K562 (cell line): Measurements from ENCODE around the gene BRPF1. TPM values are rescaled to one million over a fixed set of nuclear protein-coding genes. Genes with fewer than 3 reads are reported as not detected.
A peak's percentile ranks its signal among the peaks of the same experiment; 100 is the strongest.

Experiments used
- ATAC-seq: fragments of 200-7000 bp; cut with Tn5 transposase; 3 replicates; pipeline ENCODE4 v1.9.1; 2020; ENCODE audit warnings: moderate library complexity
- BruUV-seq: library from RNA; stranded (reverse); fragments of 400-500 nt; replicated peaks from 2 replicates; lab custom pipeline; 2021; lab: Mats Ljungman, UMichigan
- CTCF ChIA-PET: fragments of 300-600 bp; formaldehyde crosslinking; extraction: SDS; loops from one replicate; lab custom pipeline; 2021; ENCODE audit warnings: low intra/inter-chr PET ratio; lab: Yijun Ruan, JAX
- POLR2A ChIA-PET: fragments of 300-600, 350-650 bp; sonication (Branson Sonifier 250); formaldehyde crosslinking; extraction: SDS; loops from one replicate; lab custom pipeline; 2021; ENCODE audit warnings: antibody characterized with exemption, inconsistent platforms; lab: Yijun Ruan, JAX
- DNase-seq, 4 experiments: peaks; one replicate each; pipeline versions ENCODE4 v3.0.0 to v3.0.0-alpha.2; 2011 to 2018; ENCODE audit warnings: low spot score in 3 of 4, mixed read lengths in 3 of 4; ENCODE audit errors: extremely low read depth in 1 of 4
- FAIRE-seq: peaks from 2 replicates; lab custom pipeline; 2011; peaks lifted over from hg19 to GRCh38; lab: Jason Lieb, UNC
- H2AFZ ChIP-seq: 2 replicates; pipeline ENCODE4 v1.6.0; 2011; ENCODE audit warnings: low read depth, low read length, control low read depth, inconsistent platforms
- H3K27ac ChIP-seq: fragments of 200-600 bp; 3 replicates; pipeline ENCODE4 v1.8.0; 2011; ENCODE audit warnings: low read depth, mild to moderate bottlenecking, control low read depth, inconsistent platforms, low read length, moderate library complexity, mixed read lengths; ENCODE audit errors: extremely low read depth
- H3K27me3 ChIP-seq, 2 experiments: fragments of 300-600 bp in 1 of 2; 2 replicates in 1 of 2; 3 replicates in 1 of 2; pipeline versions ENCODE4 v1.6.0 to v1.8.0; 2011; ENCODE audit warnings: inconsistent platforms in 2 of 2, low read length in 2 of 2, mild to moderate bottlenecking in 1 of 2, mixed read lengths in 1 of 2, moderate library complexity in 1 of 2; ENCODE audit not compliant: control insufficient read depth in 2 of 2, insufficient read depth in 2 of 2
- H3K36me3 ChIP-seq: fragments of 300-600 bp; 3 replicates; pipeline ENCODE4 v1.8.0; 2011; ENCODE audit warnings: mild to moderate bottlenecking, low read length, inconsistent platforms; ENCODE audit not compliant: control insufficient read depth, insufficient read depth
- H3K4me1 ChIP-seq, 2 experiments: fragments of 200-600 bp in 1 of 2; replicated peaks in 1 of 2; 2 replicates in 1 of 2; 3 replicates in 1 of 2; pipeline versions ENCODE4 v1.5.1 to v1.8.0; 2011; ENCODE audit warnings: inconsistent platforms in 2 of 2, low read length in 2 of 2, mild to moderate bottlenecking in 1 of 2, mixed read lengths in 1 of 2, moderate library complexity in 1 of 2; ENCODE audit not compliant: control insufficient read depth in 2 of 2, insufficient read depth in 2 of 2
- H3K4me2 ChIP-seq: 2 replicates; pipeline ENCODE4 v1.6.1; 2011; ENCODE audit warnings: low read length, control low read depth, inconsistent platforms, mixed read lengths; ENCODE audit not compliant: insufficient read depth
- H3K4me3 ChIP-seq: fragments of 200-600 bp; sonication (generic), shearing (Covaris generic); 2 replicates; pipeline ENCODE4 v1.5.1; 2016; ENCODE audit warnings: control low read depth, inconsistent platforms
- H3K79me2 ChIP-seq: fragments of 200-600 bp; 3 replicates; pipeline ENCODE4 v1.8.0; 2011; ENCODE audit warnings: low read length, inconsistent platforms; ENCODE audit not compliant: control insufficient read depth, insufficient read depth
- H3K9ac ChIP-seq, 2 experiments: 2 replicates each; pipeline versions ENCODE4 v1.6.0 to v1.6.1; 2011; ENCODE audit warnings: low read depth in 2 of 2, low read length in 2 of 2, control low read depth in 1 of 2, inconsistent platforms in 1 of 2, mild to moderate bottlenecking in 1 of 2, mixed read lengths in 1 of 2; ENCODE audit not compliant: insufficient read depth in 1 of 2
- H3K9me1 ChIP-seq: one replicate; pipeline ENCODE4 v1.6.0; 2011; ENCODE audit warnings: inconsistent platforms, mild to moderate bottlenecking, low read length, moderate library complexity; ENCODE audit not compliant: control insufficient read depth, insufficient read depth
- H3K9me3 ChIP-seq: replicated peaks from 2 replicates; pipeline ENCODE4 v1.5.1; 2011; ENCODE audit warnings: low read depth, low read length, inconsistent platforms; ENCODE audit not compliant: control insufficient read depth, insufficient read depth
- H4K20me1 ChIP-seq: replicated peaks from 2 replicates; pipeline ENCODE4 v1.6.1; 2011; ENCODE audit warnings: low read length, inconsistent platforms, mixed read lengths; ENCODE audit not compliant: control insufficient read depth, insufficient read depth
- ADNP ChIP-seq: fragments of 200-800 bp; sonication (Bioruptor generic); IDR thresholded peaks from 2 replicates; pipeline ENCODE4 v1.6.1; 2016; ENCODE audit warnings: missing genetic modification characterization, missing compliant biosample characterization
- CEBPG ChIP-seq, 3 experiments: fragments of 200-800 bp in 1 of 3; sonication (Bioruptor generic) in 1 of 3; sonication (generic) in 1 of 3; formaldehyde crosslinking in 1 of 3; IDR thresholded peaks in 2 of 3; conservative IDR thresholded peaks in 1 of 3; 2 replicates each; pipeline versions ENCODE4 v1.6.1 to v1.8.0; 2016 to 2022; ENCODE audit warnings: missing compliant biosample characterization in 2 of 3, missing genetic modification characterization in 2 of 3, mild to moderate bottlenecking in 1 of 3, missing genetic modification reagents in 1 of 3
- CTBP1 ChIP-seq: fragments of 450-650 bp; IDR thresholded peaks from 2 replicates; pipeline ENCODE4 v1.6.1; 2016; ENCODE audit warnings: borderline replicate concordance
- FOXJ2 ChIP-seq: fragments of 200-800 bp; sonication (Bioruptor generic); IDR thresholded peaks from 2 replicates; pipeline ENCODE4 v1.6.1; 2016; ENCODE audit warnings: missing genetic modification characterization, missing compliant biosample characterization
- MAX ChIP-seq: sonication (generic); formaldehyde crosslinking; IDR thresholded peaks from 2 replicates; pipeline ENCODE4 v1.9.0; 2022; ENCODE audit warnings: mild to moderate bottlenecking, missing genetic modification reagents
- MCM7 ChIP-seq, 2 experiments: fragments of 450-650 bp; IDR thresholded peaks; 2 replicates each; pipeline ENCODE4 v1.6.1; 2016 to 2018
- MTA2 ChIP-seq: fragments of 450-650 bp; IDR thresholded peaks from 2 replicates; pipeline ENCODE4 v1.6.1; 2016; ENCODE audit warnings: low read depth
- POLR2G ChIP-seq: fragments of 200-400 bp; formaldehyde crosslinking; IDR thresholded peaks from 2 replicates; pipeline ENCODE4 v1.6.1; 2017; ENCODE audit warnings: low read depth, mild to moderate bottlenecking, antibody characterized with exemption, low read length, moderate library complexity
- SMARCB1 ChIP-seq: IDR thresholded peaks from 2 replicates; pipeline ENCODE4 v1.6.1; 2011; ENCODE audit warnings: improper control_type of control experiment, low read depth; ENCODE audit not compliant: insufficient read length
- ZMIZ1 ChIP-seq, 2 experiments: fragments of 150-350 bp in 1 of 2; IDR thresholded peaks; 2 replicates each; pipeline ENCODE4 v1.6.1; 2012 to 2016; ENCODE audit warnings: low read depth in 2 of 2, low read length in 2 of 2, mild to moderate bottlenecking in 1 of 2, moderate library complexity in 1 of 2
- ZNF143 ChIP-seq: sonication (generic); formaldehyde crosslinking; IDR thresholded peaks from 2 replicates; pipeline ENCODE4 v1.9.0; 2022; ENCODE audit warnings: mild to moderate bottlenecking, missing genetic modification reagents
- WGBS: fragments of 100-300 bp; shearing (Covaris generic); methylation state at CpG from one replicate; pipeline ENCODE4 v1.1.6; 2016; ENCODE audit warnings: low coverage, mixed read lengths; ENCODE audit not compliant: insufficient coverage; ENCODE audit errors: missing lambda C conversion rate; 5-methylcytosine and 5-hydroxymethylcytosine counted together
- in situ Hi-C: fragments of 300-500 bp; cut with MboI; formaldehyde crosslinking; loops from 4 replicates; pipeline ENCODE4 v1.15.0; 2018; ENCODE audit warnings: inconsistent platforms, mixed read lengths
- intact Hi-C: fragments of 100-400 bp; cut with micrococcal nuclease; formaldehyde crosslinking; loops from 2 replicates; pipeline ENCODE4 v1.14.2; 2022
- polyA plus RNA-seq, 8 experiments: library from polyadenylated mRNA; depleted of rRNA in 4 of 8; stranded (reverse) in 5 of 8; unstranded in 3 of 8; fragments of >200 nt; fragmentation: Nextera tagmentation in 2 of 8; fragmentation: Illumina TruSeq in 1 of 8; extraction: Ambion mirVana in 2 of 8; extraction: Trizol in 1 of 8; gene quantifications; 2 replicates each; pipeline versions ENCODE4 v1.2.1 to v1.2.3, GENCODE V29; 2011 to 2014; ENCODE audit warnings: inconsistent platforms in 1 of 8, missing spikeins in 1 of 8
- total RNA-seq, 7 experiments: library from RNA; depleted of rRNA in 6 of 7; stranded (reverse); fragments of >200 nt in 6 of 7; fragmentation: Illumina TruSeq in 2 of 7; extraction: Trizol in 2 of 7; gene quantifications; 2 replicates each; pipeline versions ENCODE4 v1.2.1 to v1.2.3, GENCODE V29; 2011 to 2021; ENCODE audit warnings: low replicate concordance in 1 of 7

BRPF1 gene
- total and polyA plus RNA-seq, 9 of the 15 experiments (the other 6 are each of a cell fraction or from before 2014, with no cell fraction given), result 1.1 to 40.2 (median 23.5) TPM

- Histone ChIP-seq H4K20me1 (no peaks in the 10 kb centered on the region; the same call in 1 of the 2 replicates), H3K9ac (no peak overlapping the region), H3K79me2 (no peaks in the 10 kb centered on the region), H3K9me1 (no peaks in the 10 kb centered on the region), H3K36me3 (peaks cover 96% of the 10 kb centered on the region; the same call in 2 of the 3 replicates), H3K4me1 (peaks cover 20 to 26% of the 10 kb centered on the region in 2 experiments; a peak in 4 of 5 replicates), H3K27ac (no peak overlapping the region), H3K4me3 (no peak overlapping the region), H2AFZ (no peak overlapping the region), H3K4me2 (no peak overlapping the region), H3K9me3 (no peaks in the 10 kb centered on the region), H3K27me3 (no peaks in the 10 kb centered on the region)
- POLR2A ChIA-PET, result interaction anchor here (0.6 to 3.5 kb wide), 5 partner anchors 10 to 110 kb away, joined by 3 to 15 read pairs (median 4); partner anchors contain the start of gene MTMR14
- no peak for TF ChIP-seq CTBP1
- TF ChIP-seq POLR2G, result peak; percentile 34; the same call in 1 of the 2 replicates
- no TSS peak for BruUV-seq
- FAIRE-seq (no peak), DNase-seq (no peak), ATAC-seq (no peak)
- WGBS, result 98% methylated on average over 4 of the region's 5 CpGs
- intact Hi-C loops (no loop called here), in situ Hi-C loops (no loop called here)
- CTCF ChIA-PET, result no interaction called here
These were observed 42.6 kb upstream of the BRPF1 start for GRCh38 chr3:9688961-9689360.

GRCh38 chr3:9689757-9690156 lies 41.8 kb upstream of the BRPF1 start:
- Histone ChIP-seq H3K9me3 (no peaks in the 10 kb centered on the region), H3K27ac (no peak overlapping the region), H3K4me1 (peaks cover 20 to 26% of the 10 kb centered on the region in 2 experiments; a peak in 4 of 5 replicates), H2AFZ (no peak overlapping the region), H4K20me1 (peaks cover 3% of the 10 kb centered on the region; the same call in 1 of the 2 replicates), H3K4me3 (no peak overlapping the region), H3K9ac (peak overlapping the region in 1 of 2 experiments; percentile 58; a peak in 1 of 4 replicates), H3K79me2 (no peaks in the 10 kb centered on the region), H3K9me1 (no peaks in the 10 kb centered on the region), H3K36me3 (peaks cover 96% of the 10 kb centered on the region; the same call in 2 of the 3 replicates), H3K4me2 (no peak overlapping the region), H3K27me3 (no peaks in the 10 kb centered on the region)
- CTCF ChIA-PET, result no interaction called here
- 89% methylated on average over 4 of the region's 4 CpGs for WGBS
- FAIRE-seq, result no peak
- DNase-seq, result no peak
- intact Hi-C loops (no loop called here), in situ Hi-C loops (no loop called here)
- no TSS peak for BruUV-seq
- no peak for TF ChIP-seq ZMIZ1 (IDR thresholded peaks at IDR 0.05; ENCODE audit: low read depth in 2 of 2, low read length in 2 of 2)
- no peak for TF ChIP-seq CEBPG (CRISPR knock-in tag; IDR thresholded peaks at IDR 0.05)
- TF ChIP-seq CEBPG (tag; conservative IDR thresholded peaks at IDR 0.05 in 1 of 2, IDR thresholded peaks at IDR 0.05 in 1 of 2), result no peak
- TF ChIP-seq MTA2, result no peak
- TF ChIP-seq ADNP, result no peak
- TF ChIP-seq MAX (CRISPR knock-in tag), result no peak
- TF ChIP-seq FOXJ2 (tag), result no peak
- no peak for TF ChIP-seq ZNF143 (CRISPR knock-in tag)
- no peak for TF ChIP-seq SMARCB1
- no peak for TF ChIP-seq MCM7 (IDR thresholded peaks at IDR 0.05)
- ATAC-seq, result no peak
- POLR2A ChIA-PET, result interaction anchor here (0.7 to 3.5 kb wide), 4 partner anchors 11 to 14 kb away, joined by 4 to 15 read pairs (median 6); no protein-coding TSS in a partner anchor
